KBM-7 (cell line): ENCODE data around the gene TAB2.
A peak's percentile ranks its signal among the peaks of the same experiment; 100 is the strongest.

Experiments
- DNase-seq: peaks from one replicate; pipeline ENCODE4 v3.0.0-alpha.2; 2015
- in situ Hi-C: fragments of 300-500 bp; cut with MboI; formaldehyde crosslinking; loops from 2 replicates; pipeline ENCODE4 v1.14.3; 2020; ENCODE audit warnings: low sequenced_read_pairs, low pct_unique_long_range_greater_than_20kb, mixed read lengths

TAB2 gene, protein sequence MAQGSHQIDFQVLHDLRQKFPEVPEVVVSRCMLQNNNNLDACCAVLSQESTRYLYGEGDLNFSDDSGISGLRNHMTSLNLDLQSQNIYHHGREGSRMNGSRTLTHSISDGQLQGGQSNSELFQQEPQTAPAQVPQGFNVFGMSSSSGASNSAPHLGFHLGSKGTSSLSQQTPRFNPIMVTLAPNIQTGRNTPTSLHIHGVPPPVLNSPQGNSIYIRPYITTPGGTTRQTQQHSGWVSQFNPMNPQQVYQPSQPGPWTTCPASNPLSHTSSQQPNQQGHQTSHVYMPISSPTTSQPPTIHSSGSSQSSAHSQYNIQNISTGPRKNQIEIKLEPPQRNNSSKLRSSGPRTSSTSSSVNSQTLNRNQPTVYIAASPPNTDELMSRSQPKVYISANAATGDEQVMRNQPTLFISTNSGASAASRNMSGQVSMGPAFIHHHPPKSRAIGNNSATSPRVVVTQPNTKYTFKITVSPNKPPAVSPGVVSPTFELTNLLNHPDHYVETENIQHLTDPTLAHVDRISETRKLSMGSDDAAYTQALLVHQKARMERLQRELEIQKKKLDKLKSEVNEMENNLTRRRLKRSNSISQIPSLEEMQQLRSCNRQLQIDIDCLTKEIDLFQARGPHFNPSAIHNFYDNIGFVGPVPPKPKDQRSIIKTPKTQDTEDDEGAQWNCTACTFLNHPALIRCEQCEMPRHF

DNA sequence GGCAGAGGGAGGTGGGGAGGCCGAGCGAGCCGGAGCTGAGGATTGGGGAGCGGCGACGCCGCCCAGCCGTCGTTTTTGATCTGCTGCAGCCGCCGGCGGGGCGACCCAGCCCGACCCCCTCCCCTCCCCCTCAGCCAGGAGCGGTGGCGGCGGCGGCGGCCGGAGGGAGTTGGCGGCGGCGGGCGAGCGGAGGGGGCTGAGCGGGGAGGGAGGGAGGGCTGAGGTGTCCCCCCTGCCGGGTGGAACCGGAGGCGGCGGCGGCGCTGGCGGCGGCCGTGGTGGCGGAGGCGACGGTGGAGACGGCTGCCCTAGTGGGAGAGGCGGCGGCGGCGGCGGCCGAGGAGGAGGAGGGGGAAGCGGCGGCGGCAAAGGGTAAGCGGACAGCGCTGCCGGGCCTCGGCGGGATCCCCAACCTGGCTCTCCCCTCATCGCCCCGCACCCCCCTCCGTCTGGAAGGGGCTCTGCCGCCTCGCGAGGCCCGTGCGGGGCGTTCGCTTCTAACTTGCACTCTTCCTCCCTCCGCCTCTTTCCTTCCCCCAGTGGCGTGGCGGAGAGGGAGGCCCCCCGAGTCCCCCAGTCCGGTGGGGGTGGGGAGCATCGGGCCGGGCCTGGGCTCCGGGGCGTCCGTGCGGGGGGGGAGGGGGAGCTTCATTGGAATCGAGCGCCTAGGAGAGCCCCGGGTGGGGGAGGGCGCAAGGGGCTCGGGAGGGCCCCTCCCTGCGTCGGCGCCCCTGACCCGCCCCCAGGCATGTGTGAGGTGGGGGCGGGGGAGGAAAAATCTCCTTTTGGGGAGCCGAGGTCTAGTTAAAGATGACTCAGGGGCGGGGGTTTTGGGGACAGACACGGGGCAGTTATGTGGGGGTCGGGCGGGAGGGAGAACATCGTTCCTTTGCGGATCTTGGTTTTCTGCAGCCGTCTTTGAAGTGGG is at the start of gene TAB2:
TSS of gene TAB2 (plus strand) at position 69 of the 928 bp plus-strand sequence. CDS start 52,286 bp downstream, outside the sequence.
- in situ Hi-C loops = no loop called here
- DNase-seq = peak; percentile 41

DNA sequence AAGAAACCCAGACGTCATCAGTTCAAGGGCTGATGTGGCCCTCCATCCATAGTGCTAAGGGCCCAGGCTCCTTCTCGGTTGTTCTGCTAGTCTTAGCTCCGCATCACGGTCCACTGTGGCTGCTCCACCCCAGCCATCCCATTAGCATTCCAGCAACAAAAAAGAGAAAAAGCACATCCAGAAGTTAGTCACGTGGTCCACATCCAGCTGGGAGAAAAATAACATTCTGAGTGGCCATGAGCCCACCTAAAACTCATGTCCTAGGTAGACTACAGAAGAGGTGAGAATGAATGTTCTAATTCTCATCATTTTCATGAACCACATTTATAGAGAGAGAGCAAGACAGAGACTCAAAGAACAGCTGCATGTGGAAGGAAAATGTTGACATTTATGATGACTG is 49.4 kb upstream of the TAB2 start:
- in situ Hi-C loops = no loop called here
- no peak for DNase-seq

DNA sequence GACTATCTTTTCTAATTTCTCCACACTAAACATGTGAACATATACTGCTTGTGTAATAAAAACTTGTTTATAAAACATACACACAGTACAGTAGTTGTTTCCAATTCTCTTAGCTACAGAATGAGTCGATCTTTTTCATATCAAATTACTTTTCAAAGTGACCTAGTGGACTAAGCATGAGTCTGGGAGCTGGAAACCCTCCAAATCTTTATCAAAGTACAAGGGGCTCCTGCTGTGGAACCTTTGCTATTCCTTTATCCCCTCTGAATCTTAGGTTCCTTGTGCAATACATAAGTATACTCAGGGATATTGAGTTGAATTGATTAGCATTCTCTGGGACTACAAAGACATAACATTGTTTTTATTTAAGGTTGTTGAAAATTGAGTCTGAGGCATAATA is 48.7 kb upstream of the TAB2 start:
- DNase-seq = no peak
- in situ Hi-C loops = no loop called here

DNA sequence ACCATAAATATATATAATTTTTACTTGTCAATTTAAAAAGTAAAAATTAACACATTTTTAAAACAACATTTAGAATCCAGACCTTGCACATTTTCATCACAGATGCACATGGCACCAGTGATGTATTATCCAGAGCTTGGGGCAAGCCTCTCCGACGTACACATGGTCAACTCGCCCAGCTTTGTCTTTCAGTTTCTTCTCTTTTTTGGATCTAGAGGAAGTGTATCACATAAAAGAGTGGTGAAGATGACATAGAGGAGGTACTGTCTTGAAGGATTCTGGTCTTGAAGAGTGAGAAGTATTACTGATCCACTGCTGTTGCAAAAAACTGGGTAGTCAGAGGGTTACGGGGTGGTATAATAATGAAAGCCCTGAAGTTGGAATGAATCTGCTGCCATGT is 46.9 kb upstream of the TAB2 start:
- no peak for DNase-seq
- in situ Hi-C loops = no loop called here

DNA sequence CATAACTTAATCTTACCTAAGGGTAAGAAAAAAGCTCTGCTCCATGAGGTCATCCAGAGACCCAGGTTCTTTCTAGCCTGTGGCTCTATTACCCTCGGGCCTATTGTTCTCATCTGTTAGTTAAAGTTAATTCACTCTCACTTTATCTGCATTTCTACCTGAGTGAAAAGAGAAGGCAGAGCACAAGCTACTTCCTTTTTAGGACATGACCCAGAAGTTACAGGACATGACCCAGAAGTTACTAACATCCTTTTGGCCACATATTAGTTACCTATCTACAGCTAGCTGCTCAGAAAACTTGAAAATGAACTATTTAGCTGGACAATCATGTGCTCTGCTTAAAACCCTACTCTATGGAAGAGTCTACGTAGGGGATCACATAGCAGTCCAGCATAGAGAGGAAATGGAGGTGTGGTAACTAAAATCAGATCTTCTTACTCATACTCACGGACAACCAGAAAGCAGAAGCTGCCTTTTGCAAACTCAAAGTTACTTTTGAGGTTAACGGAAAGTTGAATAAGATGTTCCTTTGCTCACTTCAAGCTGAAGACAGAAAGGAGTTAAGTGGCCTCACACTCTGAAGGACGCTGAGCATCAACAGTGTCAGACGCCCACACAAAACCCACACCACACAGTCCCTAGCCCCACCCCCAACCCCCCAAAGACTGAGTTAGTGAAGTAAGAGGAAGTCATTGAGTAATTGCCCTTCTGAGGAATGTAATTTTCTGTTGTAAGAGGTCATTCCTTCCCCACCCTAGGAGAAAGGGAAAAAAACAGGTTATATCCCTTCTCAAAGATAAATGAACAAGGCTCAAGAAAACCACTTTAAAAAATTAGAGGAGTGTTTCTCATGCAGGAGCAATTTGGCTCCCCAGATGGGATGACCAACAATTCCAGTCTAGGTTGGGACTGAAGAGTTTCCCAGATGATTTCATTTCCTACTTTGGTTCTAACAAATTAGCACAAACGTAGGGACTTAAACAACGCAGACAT is 45.9 kb upstream of the TAB2 start:
- DNase-seq = peak; percentile 84
- in situ Hi-C loops = no loop called here

DNA sequence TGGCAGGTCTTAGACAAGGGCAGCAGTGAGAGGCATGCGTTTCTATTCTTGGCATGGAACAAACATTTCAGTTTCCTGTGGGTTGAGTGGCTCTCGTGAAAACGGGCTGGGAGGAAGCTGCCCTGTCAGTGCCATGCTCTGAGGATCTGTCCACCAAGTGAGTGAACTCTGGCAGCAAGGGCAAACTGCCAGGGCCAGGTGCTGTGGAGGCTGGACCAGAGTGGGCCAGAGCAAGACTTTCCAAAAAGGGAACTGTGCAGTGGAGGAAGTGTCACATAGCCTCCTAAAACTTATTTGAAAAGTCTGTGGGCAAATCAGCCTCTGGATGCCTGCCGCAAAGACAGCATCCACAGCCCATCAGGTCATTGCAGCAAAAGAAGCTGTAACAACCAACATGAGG is 44.2 kb upstream of the TAB2 start:
- in situ Hi-C loops = no loop called here

DNA sequence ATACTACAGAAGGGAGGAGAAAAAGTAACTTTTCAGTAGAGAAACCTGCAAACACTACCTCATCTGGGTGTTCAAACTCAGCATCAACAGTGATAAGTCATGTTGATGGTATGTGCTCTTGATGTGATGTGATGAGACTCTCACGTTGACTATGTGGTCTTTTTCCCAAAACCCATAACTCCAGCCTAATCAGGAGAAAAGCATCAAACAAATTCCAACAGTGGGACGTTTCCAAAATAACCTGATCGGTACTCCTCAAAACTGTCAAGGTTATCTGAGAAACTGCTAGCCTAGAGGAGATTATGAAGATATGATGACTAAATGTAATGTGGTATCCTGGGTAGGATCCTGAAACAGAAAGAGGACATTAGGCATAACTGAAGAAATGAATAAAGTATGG is 41.9 kb upstream of the TAB2 start:
- no peak for DNase-seq
- in situ Hi-C loops = no loop called here

More for the DNA sequence above, 44.2 kb upstream of the TAB2 start:
- DNase-seq = peak; percentile 54

DNA sequence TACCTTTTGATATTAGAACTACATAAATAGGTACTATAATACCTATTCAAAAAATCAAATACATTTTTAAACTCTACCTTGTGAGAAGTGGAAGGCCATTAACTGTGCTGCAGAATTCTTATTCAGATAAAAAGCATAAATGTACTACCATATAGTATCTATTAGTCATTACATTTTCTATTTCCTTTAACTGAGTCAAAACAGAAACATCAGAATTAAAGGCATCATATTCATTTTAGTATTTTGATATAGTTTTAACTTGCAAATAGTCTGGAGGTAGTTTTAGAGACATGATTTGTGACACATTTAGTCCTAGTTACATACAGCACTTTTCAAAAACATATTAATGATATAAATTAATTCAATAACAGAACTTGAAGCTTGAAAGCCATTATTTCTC is 39.9 kb upstream of the TAB2 start:
- in situ Hi-C loops = no loop called here
- DNase-seq = no peak

DNA sequence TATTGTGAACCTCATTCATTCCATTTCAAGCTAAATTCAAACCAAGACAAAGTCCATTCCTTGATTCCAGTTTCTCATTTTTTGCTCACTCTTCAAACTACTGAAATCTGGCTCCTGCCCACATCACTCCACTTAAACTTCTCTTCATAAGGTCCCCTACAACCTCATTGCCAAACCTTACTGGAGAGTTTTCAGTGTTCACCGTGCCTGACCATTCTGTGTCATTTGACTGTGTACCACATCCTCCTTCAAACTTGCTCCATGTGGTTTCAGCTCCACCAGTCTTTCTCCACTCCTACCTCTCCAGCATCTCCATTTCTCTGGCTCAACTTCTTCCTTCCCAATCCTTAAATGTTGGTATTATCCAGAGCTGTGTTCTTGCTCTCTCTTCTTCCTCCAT is 38.5 kb upstream of the TAB2 start:
- DNase-seq = no peak

DNA sequence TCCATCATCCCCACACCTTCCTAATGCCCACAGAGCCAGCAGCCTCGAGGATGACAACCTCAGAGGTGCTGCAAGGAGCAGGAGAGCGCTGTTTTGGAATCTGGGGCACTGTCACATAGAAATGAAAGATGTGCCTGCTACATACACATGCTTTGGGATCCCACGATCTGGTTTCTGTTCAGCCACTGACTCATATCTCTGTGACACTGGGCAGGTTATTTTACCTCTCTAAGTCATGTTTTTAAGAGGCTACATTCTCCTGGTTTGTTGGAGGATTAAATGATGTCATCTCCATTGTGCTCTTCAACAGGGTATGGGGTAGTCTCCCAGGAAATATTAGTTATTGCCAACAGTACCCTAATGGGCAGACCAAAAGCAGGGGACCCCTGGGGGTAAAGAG is 32.6 kb upstream of the TAB2 start:
- no peak for DNase-seq
- in situ Hi-C loops = no loop called here

More for the DNA sequence above, 38.5 kb upstream of the TAB2 start:
- in situ Hi-C loops = no loop called here

DNA sequence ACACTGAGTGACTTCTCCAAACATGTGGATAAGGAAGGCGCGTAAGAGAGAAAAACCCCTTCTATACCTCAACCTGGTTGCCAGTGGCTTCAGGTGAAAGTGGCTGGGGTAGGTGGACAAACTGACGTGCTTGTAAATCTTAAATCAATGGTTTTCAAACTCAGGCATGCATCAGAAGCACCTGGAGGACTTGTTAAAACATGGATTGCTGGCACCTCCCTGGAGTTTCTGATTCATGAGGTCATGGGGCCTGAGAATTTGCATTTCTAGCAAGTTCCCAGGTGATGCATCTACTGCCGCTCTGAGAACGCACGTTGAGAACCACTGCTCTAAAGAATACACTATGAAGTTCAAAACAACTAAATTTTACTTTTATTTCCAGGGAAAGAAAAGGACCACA is 31.9 kb upstream of the TAB2 start:
- in situ Hi-C loops = no loop called here
- no peak for DNase-seq

DNA sequence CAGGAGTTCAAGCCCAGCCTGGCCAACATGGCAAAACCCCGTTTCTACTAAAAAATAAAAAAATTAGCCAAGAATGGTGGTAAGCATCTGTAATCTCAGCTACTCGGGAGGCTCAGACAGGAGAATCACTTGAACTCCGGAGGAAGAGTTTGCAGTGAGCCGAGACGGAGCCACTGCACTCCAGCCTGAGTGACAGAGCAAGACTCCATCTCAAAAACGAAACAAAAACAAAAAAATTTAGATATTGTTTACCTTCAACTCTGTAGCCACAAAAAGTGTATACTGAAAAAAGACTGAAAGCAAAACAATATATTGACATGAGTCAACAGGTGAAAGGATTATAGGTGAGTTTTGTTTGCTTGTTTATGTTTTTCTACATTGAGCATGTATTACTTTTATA is 30.6 kb upstream of the TAB2 start:
- in situ Hi-C loops = no loop called here
- no peak for DNase-seq

DNA sequence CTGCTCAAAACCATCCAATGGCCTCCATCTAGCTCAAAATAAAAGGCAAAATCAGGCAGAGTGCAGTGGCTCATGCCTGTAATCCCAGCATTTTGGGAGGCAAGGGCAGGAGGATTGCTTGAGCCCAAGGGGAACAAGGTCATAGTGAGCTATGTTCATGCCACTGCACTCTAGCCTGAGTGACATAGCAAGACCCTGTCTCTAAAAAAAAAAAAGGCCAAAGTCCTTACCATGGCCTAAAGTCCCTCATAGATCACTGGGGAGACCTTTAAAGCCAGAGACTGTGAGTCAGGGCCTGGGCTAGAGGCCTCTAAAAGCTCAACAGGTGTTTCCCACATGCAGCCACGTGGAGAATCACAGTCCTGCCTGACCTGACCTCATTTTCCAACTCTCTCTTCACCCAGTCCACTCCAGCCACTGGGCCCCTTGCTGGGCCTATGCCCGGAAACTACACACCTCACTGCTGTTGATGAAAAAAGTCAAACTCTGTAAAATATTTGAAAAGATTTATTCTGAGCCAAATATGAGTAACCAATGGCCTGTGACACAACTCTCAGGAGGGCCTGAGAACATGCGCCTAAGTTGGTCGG is 28.2 kb upstream of the TAB2 start:
- DNase-seq = no peak
- in situ Hi-C loops = no loop called here

DNA sequence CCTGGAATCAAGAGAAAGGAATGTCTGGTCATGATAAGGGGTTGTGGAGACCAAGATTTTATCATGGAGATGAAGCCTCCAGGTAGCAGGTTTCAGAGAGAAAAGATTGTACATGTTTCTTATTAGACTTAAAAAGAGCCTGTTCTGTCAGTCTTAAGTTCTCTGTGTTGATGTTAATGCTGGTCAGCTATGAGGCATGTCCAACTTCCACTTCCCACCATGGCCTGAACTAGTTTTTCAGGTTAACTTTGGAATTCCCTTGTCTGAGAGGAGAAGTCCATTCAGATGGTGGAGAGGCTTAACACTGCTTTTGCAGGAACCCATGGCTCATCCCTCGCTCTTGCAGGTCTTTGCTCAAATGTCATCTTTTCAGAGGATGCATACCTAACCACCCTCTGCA is 27.5 kb upstream of the TAB2 start:
- no peak for DNase-seq
- in situ Hi-C loops = no loop called here

DNA sequence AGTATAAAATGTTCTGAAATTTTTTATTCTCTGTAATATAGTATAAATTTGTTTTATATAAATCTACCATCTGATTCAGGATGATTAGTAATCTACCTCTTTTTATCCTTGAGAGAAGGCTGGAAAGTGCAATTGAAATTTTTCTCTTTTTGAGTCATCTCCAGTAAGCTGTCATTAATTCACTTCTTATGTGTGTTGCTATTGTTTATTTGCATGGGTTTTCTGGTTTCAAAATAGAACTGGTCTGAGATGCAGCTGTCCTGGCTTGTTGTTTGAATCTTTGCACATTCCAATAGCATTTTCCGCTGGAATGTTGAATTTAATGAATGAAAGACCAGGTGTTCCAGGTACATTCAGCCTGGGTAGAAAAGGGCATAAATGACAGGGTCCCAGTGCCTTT is 24.3 kb upstream of the TAB2 start:
- DNase-seq = no peak
- in situ Hi-C loops = no loop called here

DNA sequence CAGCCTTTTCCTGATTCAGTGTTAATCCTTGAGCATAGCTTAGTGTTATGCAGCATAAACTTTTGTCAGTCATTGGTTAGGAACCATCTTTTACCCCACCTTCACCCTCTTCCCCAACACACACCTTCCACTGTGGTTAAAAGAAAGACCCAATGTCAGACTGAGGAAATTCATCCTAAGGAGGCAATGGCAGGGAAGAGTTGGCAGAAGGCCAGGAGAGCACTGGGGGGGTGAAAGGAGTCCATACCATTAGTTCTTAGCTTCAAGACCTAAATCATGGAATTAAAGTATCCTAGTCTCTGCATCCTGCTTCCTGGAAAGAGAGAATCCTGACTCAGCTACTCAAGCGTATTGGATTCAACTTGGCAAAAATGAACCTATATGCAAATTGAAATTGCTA is 16.9 kb upstream of the TAB2 start:
- DNase-seq = no peak
- in situ Hi-C loops = no loop called here

DNA sequence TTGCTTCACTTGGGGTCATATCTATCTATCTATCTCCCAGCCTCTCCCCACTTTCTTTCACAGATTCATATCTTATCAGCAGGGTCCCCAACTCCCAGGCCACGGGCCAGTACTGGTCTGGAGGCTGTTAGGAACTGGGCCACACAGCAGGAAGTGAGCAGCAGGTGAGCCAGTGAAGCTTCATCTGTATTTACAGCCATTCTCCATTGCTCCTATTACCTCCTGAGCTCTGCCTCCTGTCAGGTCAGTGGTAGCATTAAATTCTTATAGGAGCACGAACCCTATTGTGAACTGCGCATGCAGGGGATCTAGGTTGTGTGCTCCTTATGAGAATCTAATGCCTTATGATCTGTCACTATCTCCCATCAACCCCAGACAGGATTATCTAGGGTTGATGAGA is 14.8 kb upstream of the TAB2 start:
- in situ Hi-C loops = no loop called here
- DNase-seq = no peak

DNA sequence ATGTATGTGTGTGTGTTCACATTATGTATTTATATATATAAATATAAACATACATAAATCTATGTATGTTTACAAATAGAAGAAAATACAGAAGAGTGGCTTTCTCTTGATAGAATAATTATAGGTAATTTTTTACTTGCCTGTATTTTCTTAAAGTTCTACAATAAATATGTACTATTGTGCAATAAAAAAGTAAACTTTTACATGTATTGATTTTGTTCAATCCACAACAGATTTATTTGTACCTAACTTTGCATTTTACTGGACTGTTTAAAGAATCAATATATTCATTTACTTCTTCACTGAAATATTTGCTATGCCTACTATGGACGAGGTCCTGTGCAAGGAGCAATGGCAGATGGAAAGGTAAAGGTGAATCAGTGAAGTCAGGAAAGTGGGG is 14.0 kb upstream of the TAB2 start:
- DNase-seq = no peak
- in situ Hi-C loops = no loop called here
